HG02571 (cell line): ENCODE measurements around the gene GAB2.
A peak's percentile ranks its signal among the peaks of the same experiment; 100 is the strongest.
"Not testable (repeated sequence)": the region's sequence is repeated elsewhere in the genome, so short reads cannot be mapped to it uniquely, and the experiment has no call there.

Experiments
- ATAC-seq: cut with Tn5 transposase; IDR thresholded peaks from one replicate; pipeline ENCODE4 v1.9.1; 2021; ENCODE audit warnings: mild to moderate bottlenecking, moderate library complexity; ENCODE audit not compliant: unreplicated experiment

Gene GAB2

DNA sequence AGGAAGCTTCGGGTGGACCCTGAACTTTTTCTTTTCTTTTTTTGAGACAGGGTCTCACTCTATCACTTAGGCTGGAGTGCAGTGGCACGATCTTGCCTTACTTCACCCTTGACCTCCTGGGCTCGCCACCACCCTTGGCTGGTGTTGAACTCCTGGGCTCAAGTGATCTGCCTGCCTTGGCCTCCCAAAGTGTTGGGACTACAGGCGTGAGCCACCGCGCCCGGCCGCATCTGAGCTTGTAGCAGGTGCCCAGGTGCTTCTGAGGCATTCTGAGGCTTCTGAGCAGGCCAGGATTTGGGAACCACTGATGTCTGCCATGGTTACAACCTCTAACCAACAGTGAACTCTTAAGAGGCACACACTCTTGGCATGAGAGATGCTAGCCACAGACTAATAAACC, 223.8 kb downstream of the GAB2 start:
- no peak for ATAC-seq

DNA sequence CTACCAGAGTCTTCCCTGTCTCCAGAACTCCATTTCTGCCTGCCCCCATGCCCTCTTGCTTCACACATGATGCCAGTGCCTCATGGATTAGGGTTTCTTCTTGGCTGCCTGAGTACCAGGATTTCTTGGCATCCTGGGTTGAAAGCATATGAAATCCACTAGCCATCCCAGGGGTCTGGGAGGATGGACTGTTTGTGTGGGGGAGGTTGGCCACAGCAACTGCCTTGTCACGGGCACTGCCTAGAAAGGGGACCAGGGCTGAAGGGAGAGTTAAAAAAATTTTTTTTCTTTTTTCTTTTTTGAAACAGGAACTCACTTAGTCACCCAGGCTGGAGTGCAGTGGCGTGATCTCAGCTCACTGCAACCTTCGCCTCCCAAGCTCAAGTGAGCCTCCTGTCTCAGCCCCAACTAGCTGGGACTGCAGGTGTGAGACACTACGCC, 224.7 kb downstream of the GAB2 start:
- no peak for ATAC-seq

DNA sequence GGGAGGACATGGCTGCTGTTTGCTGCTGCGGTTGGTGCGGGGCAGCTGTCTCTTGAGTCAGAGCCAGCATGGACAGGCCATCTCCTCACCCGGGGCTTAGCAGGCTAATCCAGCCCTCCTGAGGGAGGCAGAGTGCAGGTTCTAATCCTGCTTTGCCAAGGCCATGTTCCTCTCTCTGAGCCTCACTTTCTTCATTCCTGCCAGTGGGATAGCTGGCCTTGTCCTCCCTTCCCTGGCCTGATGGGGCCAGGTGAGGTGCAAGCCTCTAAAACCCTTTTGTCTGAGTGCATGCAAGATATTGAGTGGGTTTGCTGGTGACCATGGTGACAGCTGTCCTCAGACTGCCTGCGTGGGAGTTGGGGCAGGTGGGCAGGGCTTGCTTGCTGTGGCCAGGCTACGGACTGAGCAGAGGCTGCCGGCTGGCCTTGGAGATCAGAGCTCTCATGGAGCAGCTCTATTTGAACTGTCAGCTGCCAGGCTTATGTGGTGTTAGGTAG, 225.3 kb downstream of the GAB2 start:
- ATAC-seq: no peak

DNA sequence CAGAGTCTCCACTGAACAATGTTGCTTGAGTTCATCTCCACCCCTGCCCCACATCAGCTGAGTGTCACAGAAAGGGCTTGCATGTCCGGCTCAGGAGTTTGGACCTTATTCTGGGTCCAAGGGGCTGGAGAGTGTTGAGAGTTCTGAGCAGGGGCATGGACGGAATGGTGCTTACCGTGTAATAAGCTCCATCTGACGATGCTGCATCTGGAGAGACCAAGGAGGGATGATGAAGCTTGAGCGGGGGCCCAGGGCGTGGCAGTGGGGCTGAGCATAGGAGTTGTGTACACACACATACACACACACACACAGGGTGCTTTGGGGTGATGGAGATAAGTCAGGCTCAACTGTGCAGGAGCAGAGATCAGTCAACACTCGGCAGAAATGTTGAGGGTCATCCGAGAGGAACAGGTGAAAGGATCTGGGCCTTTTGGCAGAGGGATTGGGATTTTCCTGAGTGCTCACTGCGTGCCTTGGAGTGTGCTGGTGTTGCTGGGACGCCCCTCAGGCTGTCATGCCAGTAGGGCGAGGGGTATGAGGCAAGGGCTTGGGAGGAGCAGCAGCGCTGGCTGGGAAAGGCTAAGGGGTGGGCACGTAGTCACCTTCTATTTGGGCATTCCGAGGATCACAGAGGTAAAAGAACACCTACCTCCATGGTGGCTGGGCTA, 226.6 kb downstream of the GAB2 start:
- ATAC-seq: no peak

DNA sequence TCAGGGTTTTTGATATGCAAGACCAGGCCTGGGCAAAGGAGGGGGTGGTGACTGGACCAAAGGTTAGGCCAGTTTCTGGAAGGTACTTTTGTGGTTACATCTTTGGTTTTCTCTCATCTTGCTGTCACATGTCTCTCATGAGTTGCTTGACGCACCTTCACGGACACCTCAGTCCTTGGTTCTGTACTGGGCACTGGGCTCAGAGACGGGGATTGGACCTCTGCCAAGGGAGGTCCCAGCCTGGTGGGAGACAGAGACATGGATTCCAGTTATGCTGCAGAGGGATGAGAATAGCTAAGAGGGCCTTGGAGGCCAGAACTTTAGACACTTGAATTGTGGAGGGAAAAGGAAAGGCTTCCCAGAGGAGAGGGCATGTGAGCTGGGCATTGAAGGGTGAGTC, 227.2 kb downstream of the GAB2 start:
- no peak for ATAC-seq

DNA sequence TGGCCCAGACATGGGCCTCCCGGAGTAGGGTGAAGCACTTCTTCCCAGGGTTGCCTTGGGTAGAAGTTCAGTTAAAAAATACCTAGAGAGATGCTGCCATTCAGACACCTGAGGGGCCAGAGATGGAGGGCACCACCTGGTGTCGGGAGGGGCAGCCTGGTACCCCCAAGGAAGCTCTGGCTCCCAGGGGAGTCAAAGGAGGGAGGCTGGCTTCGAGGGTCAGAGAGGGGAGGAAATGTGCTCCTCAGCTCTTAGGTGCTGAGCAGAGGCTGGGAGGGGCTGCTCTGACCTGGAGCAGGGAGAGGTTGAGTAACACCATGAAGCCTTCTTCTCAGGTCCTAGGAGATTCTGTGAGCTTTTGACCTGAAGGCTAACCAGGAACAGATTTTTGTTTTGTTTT, 227.8 kb downstream of the GAB2 start:
- no peak for ATAC-seq

DNA sequence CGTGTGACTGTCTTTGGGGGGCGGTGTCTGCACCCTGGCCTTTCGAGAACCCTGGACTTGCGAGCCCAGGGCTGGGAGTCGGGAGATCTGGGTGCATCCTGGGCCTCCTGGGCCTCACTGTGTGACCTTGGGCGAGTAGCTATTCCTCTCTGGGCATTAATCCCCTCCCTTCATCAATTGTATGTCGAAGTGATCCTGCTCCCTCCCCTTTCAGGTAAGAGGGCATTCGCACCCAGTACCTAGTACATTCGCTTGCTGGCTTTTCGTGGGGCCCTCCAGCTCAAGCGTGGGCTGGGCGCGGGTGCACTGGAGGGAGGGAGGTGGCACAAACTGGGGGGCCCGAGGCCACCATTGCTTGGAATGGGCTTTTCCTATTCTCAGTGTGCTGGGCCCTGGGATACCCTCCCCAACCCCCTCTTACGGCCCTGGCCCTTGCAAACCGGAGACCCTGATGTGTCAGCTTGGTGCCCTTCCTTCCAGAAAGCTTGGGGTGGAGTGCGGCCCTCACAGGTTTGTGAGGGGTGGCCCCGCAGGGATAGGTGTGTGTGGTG, 228.4 kb downstream of the GAB2 start:
- ATAC-seq: no peak

DNA sequence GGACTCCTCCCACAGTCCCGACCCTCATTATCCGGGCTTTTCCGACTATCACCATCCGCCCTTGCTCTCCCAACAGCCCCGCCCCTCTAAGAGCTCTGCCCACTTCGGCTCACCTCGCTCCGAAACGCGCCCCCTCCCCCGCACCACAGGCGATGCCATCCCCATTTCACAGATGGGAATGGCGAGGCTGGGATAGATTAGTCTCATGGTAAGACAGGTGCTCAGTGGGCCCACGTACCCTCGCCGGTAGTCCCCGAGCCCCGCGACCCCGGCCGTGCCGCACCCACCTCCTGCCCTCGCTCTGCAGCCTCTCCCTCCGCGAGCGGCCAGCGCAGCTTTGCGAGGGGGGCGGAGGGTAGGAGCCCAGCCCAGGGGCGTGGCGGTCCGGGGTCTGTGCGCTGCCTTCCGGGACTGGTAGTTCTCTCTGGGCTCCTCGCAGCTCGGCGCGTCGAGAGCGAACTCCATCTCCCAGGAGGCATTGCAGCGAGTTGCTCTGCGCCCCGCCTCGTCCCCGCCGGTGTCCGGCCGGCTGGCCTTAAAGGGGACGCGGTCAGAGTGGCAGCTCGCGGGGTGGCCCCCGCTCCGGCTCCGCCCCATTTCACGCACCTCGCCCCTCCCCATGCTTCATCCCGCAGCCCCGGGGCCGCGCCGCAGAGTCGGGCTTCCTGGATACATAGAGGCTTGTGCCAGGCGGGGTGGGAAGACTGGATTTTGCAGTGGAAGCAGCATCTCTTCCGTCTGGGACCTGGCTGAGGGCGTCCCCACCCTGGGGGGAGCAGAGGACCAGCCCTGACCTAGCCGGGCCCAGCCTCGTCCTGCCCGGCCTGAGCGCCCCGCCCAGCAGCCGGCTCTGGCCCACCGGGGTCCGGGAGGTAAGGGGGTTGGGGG, 229.1 kb downstream of the GAB2 start, which contains the start of the genes KCTD21 and USP35:
Gene KCTD21 (minus strand): TSS at position 341 of the 888 bp plus-strand sequence. CDS start 14,072 bp downstream, outside the sequence.
Gene USP35 (plus strand): TSS at position 634 of the 888 bp plus-strand sequence. CDS start 7,327 bp downstream, outside the sequence.
- peak; percentile 92 for ATAC-seq

DNA sequence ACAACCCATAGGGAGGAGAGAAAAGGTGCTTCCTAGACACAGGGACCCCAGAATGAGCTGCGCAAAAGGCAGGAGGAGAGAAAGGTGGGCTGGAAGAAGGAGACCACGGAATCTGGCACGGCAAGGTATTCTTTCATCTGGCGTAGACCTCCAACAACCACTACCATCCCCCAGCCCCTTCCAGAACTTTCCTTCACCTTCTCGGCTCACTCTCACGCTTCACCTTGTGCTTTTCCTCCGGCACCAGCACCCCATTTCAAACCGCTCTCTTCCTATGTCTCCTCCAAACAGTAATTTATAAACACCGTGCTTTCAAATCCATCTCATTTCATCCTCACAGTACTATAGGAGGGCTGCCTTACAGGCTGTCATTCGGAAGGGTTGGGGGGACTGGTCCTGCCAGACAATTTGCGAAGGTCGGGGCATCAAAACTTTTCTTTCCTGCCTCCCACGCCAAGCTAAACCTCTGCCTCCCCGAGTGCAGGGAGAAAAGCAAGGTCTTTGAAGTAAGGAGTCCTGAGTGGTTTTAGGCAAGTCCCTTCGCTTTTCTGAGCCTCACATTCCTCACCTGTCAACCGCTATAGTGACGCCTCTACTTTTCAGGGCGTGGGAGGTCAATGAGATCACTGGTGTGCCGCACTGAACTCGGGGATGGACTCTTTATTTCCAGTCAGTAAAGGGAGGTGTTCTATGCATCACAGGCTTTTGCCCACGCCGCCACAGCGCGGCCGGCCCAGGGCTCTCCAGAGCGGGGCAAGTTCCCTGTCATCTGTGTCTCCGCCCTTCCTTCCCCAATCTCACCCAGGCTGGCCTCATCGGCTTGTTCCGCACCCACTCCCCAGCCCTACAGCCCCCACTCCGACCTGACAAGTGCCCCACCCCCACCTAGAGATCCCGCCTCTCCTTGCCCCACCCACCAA, 230.0 kb downstream of the GAB2 start:
- ATAC-seq: peak; percentile 22

DNA sequence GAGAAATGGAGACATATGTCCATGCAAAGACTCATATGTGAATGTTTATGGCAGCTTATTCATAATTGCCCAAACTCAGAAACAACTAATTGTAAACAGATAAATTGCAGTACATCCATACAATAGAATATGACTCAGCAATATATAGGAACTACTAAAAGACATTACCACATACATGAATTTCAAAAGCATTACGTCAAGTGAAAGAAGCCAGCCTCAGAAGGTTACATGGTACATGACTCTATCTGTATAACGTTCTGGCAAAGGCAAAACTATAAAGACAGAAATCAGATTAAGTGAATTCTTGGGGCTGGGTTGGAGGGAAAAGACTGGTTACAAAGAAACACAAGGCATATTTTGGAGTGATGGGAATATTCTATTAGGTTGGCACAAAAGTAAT, 236.4 kb downstream of the GAB2 start:
- ATAC-seq: no peak

DNA sequence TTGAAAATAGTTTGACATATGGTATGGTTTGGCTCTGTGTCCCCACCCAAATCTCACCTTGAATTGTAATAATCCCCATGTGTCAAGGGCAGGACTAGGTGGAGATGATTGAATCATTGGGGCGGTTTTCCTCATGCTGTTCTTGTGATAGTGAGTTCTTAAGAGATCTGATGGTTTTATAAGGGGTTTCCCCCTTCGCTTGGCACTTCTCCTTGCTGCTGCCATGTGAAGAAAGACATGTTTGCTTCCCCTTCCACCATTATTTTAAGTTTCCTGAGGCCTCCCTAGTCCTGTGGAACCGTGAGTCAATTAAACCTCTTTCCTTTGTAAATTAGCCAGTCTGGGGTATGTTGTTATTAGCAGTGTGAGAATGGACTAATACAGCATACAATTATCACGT, 236.9 kb downstream of the GAB2 start:
- ATAC-seq: no peak

DNA sequence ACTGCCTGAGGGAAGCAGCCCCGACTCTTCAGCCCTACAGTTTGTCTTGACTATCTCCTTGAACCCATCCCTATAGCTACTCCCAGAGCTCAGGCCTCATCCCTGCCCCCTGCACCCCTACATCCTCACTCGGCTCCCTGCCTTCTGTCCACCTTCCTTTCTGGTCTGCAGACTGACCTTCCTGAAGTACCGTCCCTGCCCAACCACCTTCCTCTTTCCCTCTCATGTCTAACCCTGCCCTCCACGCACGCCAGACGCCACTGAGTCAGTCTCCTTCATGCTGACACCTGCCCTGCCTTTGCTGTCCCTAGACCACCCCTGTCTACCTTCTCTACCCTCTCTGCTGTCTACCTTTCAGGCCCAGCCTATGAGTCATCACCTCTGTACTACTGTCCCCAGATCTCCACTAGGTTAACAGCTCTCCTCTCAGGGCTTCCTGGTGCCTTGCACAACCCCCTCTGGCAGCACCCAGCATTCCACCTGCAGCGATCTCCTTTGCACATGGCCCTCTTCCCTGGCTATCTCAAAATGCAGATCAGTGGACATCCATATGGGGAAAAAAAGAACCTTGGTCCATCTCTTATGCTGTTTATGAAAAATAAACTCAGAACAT, 238.1 kb downstream of the GAB2 start:
- ATAC-seq: no peak

DNA sequence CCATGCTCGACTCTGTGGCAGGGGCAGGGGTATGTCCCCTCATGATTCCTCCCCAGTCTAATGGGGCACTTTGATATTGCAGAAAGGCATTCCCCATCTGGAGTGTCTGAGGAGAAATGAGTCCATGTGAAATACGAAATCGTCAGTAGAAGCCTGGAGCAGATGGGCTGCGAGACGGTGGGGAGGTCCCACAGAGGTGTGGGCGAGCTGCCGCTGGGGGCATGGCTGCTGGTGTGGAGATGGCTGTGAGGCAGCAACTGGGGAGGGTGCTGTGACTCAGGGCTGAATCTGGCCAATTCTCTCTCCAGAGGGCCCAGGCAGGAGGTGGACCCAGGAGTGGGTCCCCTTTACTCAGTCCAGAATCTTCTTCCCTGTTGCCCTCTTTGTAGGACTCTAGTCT, 240.4 kb downstream of the GAB2 start:
- ATAC-seq: no peak

DNA sequence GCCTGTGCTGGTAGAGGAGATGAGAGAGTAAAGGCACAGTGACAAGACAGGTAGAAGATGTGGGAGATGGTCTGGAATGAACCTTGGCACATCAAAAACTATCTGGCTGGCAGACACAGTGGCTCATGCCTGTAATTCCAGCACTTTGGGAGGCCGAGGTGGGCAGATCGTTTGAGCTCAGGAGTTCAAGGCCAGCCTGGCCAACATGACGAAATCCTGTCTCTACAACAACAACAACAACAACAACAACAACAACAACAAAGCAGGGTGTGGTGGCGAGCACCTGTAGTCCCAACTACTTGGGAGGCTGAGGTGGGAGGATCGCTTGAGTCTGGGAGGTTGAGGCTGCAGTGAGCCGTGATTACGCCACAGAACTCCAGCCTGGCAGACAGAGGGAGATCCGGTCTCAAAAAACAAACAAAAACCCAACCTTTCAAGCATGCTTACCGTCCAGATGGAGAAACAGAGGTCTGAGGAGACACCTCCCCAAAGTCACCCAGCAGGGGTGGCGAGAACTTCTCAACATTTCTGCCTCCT, 240.9 kb downstream of the GAB2 start:
- no peak for ATAC-seq

DNA sequence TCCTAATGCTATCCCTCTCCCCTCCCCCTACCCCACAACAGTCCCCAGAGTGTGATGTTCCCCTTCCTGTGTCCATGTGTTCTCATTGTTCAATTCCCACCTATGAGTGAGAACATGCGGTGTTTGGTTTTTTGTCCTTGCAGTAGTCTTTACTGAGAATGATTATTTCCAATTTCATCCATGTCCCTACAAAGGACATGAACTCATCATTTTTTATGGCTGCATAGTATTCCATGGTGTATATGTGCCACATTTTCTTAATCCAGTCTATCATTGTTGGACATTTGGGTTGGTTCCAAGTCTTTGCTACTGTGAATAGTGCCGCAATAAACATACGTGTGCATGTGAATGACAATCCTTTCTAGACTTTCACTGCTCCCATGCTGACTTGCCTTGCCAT, 241.8 kb downstream of the GAB2 start:
- not testable (repeated sequence) for ATAC-seq

DNA sequence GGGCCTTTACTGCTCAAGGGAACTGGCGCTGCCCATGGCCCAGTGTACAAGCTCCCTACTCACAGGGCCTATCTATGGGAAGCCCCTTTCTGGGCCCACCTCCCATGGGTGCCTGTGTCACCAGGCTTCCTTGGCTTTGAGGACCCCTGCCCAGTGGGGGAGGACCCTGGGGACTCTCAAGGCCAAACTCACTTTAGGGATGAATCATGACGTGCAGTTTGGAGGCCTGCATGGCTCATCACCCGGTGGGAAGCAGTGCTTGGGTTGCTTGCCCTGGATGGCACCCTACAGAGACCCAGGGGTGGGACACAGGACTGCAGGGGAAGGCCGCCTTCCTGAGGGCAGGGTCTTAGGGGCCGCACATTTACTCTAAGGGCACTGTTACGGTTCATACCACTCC, 245.7 kb downstream of the GAB2 start:
- no peak for ATAC-seq

DNA sequence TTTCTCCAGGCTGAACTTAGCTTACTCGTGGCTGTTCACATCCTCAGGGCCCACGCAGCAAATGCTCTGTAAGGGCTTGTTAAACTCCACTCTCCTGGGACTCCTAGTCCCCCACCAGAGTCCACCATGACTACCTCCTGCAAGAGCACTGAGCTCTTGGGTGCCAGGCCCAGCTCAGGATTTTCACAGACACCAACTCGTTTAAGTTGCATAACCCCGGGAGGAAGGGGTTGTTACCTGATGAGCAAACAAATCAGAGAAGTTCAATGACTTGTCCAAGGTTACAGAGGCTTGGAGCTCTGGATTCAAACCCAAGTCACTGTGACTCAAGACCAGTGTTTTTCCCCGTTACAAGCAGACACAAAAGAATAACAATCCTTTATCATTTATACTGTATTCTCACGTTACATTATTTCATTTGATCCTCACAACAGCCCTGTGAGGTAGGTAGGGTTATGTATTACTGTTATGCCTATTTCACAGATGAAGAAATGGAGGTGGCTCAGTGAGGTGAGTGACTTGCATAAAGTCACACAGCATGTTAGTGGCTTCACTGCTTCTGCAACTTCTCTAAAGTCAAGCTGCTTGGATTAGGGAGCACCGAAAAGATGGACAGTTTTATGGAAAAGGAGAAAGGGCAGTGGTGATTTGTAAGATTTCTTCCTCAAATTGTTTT, 246.6 kb downstream of the GAB2 start:
- no peak for ATAC-seq

DNA sequence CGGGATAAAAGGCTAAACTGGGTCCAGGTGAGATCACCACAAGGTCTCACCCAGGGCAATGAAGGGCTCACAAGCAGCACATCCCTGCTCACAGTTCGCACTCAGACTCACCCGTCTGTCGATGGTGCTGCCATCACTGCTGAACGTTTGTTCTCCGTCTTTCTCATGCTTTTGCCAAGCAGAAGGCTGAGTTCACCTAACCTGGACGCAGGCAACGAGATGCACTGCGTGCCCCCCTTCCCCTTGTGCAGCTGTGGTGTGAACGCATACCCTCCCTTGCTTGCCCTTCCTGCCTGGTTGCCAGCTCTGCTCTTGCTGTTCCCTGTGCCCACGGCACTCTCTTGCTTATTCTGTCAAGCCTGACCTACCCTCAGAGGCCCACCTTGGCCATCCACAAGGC, 247.2 kb downstream of the GAB2 start:
- ATAC-seq: no peak
